Measurements from ENCODE around the gene GLRB. TPM values are rescaled to one million over a fixed set of nuclear protein-coding genes. Genes with fewer than 3 reads are reported as not detected.

GLRB gene
- total and polyA plus RNA-seq, 11 donors, result 3.2 to 21.7 (median 13.0) TPM

DNA sequence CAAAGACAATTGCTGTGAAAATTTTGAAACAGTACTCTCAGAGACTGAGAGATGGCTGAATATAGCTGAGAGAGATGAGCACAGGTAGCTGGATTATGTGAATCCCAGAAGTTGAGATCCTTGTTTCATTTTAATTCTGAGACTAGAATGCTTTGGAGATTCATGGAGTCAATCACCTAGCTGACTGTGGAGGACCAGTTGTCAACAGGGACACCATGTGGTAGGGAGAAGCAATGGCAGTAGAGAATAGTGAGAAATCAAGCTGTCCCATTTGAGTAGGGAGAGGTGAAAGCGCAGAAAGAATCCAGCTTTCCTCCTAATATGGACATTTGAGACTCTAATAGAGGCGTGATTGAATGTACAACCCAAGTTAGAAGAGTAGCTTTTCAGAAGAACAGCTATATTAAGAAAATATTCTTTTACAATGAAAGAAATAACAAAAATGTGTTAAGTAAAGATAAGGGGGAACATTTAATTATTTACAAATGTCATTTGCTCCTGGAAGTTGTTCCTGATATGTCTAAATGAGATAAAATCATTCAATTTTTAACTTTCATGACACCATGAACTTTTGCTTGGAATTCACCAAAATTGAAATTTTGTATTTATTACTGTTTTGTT, 30.3 kb upstream of the GLRB start:
- TF ChIP-seq, protein P1, sequence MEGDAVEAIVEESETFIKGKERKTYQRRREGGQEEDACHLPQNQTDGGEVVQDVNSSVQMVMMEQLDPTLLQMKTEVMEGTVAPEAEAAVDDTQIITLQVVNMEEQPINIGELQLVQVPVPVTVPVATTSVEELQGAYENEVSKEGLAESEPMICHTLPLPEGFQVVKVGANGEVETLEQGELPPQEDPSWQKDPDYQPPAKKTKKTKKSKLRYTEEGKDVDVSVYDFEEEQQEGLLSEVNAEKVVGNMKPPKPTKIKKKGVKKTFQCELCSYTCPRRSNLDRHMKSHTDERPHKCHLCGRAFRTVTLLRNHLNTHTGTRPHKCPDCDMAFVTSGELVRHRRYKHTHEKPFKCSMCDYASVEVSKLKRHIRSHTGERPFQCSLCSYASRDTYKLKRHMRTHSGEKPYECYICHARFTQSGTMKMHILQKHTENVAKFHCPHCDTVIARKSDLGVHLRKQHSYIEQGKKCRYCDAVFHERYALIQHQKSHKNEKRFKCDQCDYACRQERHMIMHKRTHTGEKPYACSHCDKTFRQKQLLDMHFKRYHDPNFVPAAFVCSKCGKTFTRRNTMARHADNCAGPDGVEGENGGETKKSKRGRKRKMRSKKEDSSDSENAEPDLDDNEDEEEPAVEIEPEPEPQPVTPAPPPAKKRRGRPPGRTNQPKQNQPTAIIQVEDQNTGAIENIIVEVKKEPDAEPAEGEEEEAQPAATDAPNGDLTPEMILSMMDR (IDR thresholded peaks at IDR 0.05), result peak; percentile 47 to 77 (median 67)
- no peak for TF ChIP-seq POLR2A (IDR thresholded peaks at IDR 0.05)
- intact Hi-C loops (cut with DNase I), result loop anchor here in 9 of 10 donors (1.0 to 10.0 kb wide), 8 partner anchors 61 to 571 kb away; partner anchors contain the start of gene PDGFC (in 6 of the 9)
- no peaks in the 10 kb centered on the region for H3K27me3 ChIP-seq
- WGBS, 4 donors, result 17 to 25% (median 21%) methylated on average over 2 of the region's 2 CpGs
- H3K4me3 ChIP-seq, result no peak overlapping the region
- H3K4me1 ChIP-seq, result no peaks in the 10 kb centered on the region
- H3K9me3 ChIP-seq, result no peaks in the 10 kb centered on the region
- ATAC-seq (peak; percentile 61 to 91 (median 84)), DNase-seq (peak in 3 of 5 donors; percentile 18 to 25 (median 20))
- H3K36me3 ChIP-seq, result no peaks in the 10 kb centered on the region
- no peak overlapping the region for H3K27ac ChIP-seq

DNA sequence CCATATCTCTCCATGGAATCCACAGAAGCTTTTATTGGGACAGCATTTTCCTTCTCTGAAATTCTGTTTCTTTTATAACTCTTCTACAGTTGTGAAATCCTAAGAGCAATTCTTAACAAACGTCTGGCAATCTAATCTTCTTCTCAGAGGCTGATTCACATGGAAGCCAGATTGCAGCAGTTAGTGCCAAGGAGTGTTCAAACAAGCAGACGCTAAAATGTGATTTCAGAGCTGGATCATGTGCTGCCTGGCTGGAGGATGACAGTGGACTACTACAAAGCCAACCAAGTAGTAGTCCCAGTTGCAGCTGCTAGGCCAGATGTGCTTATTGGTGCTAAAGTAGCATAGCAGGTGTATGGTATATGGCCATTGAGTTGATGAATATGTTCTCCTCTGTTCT, 27.7 kb upstream of the GLRB start:
- TF ChIP-seq, protein P1 (IDR thresholded peaks at IDR 0.05), result no peak
- TF ChIP-seq POLR2A (IDR thresholded peaks at IDR 0.05), result no peak
- intact Hi-C loops (cut with DNase I), result loop anchor here in 9 of 10 donors (5.0 to 10.0 kb wide), 6 partner anchors 63 to 573 kb away; partner anchors contain the start of gene PDGFC (in 6 of the 9)
- Histone ChIP-seq H3K4me3 (no peak overlapping the region), H3K36me3 (no peaks in the 10 kb centered on the region), H3K9me3 (no peaks in the 10 kb centered on the region), H3K27me3 (no peaks in the 10 kb centered on the region), H3K4me1 (no peaks in the 10 kb centered on the region), H3K27ac (no peak overlapping the region)
- WGBS, 4 donors, result 15 to 22% (median 21%) methylated on average over 2 of the region's 2 CpGs
- DNase-seq (peak in 2 of 5 donors; percentile 31 to 51), ATAC-seq (peak; percentile 37 to 85 (median 58))

DNA sequence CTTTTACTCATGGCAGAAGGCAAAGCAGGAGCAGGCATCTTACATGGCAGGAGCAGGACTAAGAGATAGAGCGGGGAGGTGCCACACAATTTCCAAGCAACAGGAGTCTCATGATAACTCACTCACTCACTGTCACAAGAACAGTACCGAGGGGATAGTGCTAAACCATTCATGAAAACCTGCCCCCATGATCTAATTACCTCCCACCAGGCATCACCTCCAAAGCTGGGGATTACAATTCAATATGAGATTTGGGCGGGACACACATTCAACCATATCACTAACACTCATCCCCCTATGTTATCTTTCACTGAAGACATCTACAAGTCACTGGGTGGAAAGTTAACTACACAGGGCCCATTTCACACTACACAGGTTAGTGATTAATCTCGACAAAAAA, 25.4 kb upstream of the GLRB start:
- TF ChIP-seq POLR2A (IDR thresholded peaks at IDR 0.05), result no peak
- TF ChIP-seq, protein P1 (IDR thresholded peaks at IDR 0.05), result no peak
- no peak for ATAC-seq
- no peak overlapping the region for H3K27ac ChIP-seq
- no peaks in the 10 kb centered on the region for H3K4me1 ChIP-seq
- intact Hi-C loops (cut with DNase I), result no loop called here
- H3K9me3 ChIP-seq, result no peaks in the 10 kb centered on the region
- DNase-seq, result no peak
- H3K27me3 ChIP-seq, result no peaks in the 10 kb centered on the region
- H3K4me3 ChIP-seq, result no peak overlapping the region
- no peaks in the 10 kb centered on the region for H3K36me3 ChIP-seq
- WGBS, 4 donors, result 82 to 90% (median 86%) methylated on average over 4 of the region's 4 CpGs

DNA sequence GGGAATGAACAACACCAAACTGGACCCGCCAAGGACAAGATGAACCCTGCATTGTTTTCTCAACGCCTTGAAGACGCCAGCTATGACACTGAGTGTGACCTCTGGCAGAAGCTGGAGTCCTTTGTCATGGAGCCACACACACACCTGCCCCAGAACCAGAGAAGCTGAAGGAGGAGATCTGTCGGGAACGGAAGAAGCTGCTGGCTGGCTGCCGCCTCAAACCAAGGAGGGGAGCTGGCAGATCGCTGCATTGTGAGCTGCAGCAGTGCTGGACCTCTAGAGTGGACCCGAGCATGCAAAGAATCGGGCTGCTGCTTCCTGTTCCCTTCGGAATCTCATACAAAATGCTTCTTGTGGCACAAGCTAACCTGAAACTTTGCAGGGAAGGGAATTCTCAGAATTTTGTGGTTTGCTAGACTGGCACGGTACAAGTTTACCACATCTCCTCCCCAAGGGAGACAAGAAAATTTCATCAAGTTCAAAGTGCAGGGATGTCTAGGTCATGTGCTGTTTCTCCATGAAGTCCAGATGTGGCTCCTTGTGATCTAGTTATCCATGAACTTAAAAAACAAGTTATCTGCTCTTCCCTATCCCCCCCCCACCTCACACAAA, 23.4 kb upstream of the GLRB start:
- no peak overlapping the region for H3K27ac ChIP-seq
- H3K27me3 ChIP-seq, result no peaks in the 10 kb centered on the region
- TF ChIP-seq POLR2A (IDR thresholded peaks at IDR 0.05), result no peak
- TF ChIP-seq, protein P1 (IDR thresholded peaks at IDR 0.05), result no peak
- no peak overlapping the region for H3K4me3 ChIP-seq
- intact Hi-C loops (cut with DNase I), result no loop called here
- no peak for ATAC-seq
- H3K4me1 ChIP-seq, result no peaks in the 10 kb centered on the region
- H3K36me3 ChIP-seq, result no peaks in the 10 kb centered on the region
- WGBS, 4 donors, result 79 to 83% (median 81%) methylated on average over 11 of the region's 11 CpGs
- no peak for DNase-seq
- no peaks in the 10 kb centered on the region for H3K9me3 ChIP-seq

Data from heart left ventricle (tissue), 16 donors.